Measurements from ENCODE around the gene KCNQ5.

KCNQ5 gene

DNA sequence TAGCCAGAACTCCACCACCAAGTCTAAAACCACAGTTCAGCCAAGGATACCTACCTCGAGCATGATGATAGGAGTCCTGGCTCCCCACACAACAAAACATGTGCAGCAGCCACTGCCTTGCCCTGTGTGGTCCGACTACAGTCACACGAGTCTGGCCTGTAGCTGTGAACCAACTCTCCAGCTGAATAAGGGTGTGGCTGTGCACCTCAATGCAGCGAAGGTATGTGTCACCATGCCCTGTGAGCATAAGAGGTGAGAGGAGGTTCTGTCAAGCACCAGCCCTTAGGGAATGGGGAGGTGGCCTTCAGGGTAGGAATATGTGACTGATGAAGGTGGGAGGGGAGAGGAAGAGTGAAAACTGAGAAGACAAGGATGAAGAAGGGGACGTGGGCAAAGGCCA is 620.1 kb downstream of the KCNQ5 start:
- no peak for DNase-seq (ENCODE audit: low read depth in 2 of 2)
